HL-60 (cell line): ENCODE data around the gene TRAF3IP1.

Source experiments
- DNase-seq, 2 experiments: peaks; one replicate each; pipeline ENCODE4 v3.0.0-alpha.2; 2010 to 2020; ENCODE audit warnings: low read depth in 1 of 2, low spot score in 1 of 2
- H3K27ac ChIP-seq: fragments of 250-450 bp; sonication (Bioruptor Pico); replicated peaks from 2 replicates; pipeline ENCODE4 v1.5.1; 2020; ENCODE audit warnings: mild to moderate bottlenecking, moderate library complexity
- H3K27me3 ChIP-seq: fragments of 250-450 bp; sonication (Bioruptor Pico); 2 replicates; pipeline ENCODE4 v1.5.1; 2021; ENCODE audit warnings: mild to moderate bottlenecking, moderate library complexity; ENCODE audit not compliant: insufficient read depth, poor library complexity, severe bottlenecking
- H3K4me3 ChIP-seq: replicated peaks from 2 replicates; pipeline ENCODE4 v1.5.1; 2011; ENCODE audit warnings: mild to moderate bottlenecking, control low read depth, low read length; ENCODE audit not compliant: insufficient read depth
- GABPA ChIP-seq: IDR thresholded peaks from 2 replicates; pipeline ENCODE4 v1.6.1; 2012; ENCODE audit warnings: low read depth
- POLR2AphosphoS5 ChIP-seq: IDR thresholded peaks from 2 replicates; pipeline ENCODE4 v1.6.1; 2012; ENCODE audit warnings: low read depth
- SPI1 ChIP-seq: IDR thresholded peaks from 2 replicates; pipeline ENCODE4 v1.6.1; 2012; ENCODE audit warnings: low read depth, mild to moderate bottlenecking, borderline replicate concordance
- TF ChIP-seq, protein P1 (sequence below): IDR thresholded peaks from 2 replicates; pipeline ENCODE4 v1.6.1; 2012; ENCODE audit warnings: low read depth; ENCODE audit not compliant: insufficient replicate concordance
- TF ChIP-seq, protein P2 (sequence below): IDR thresholded peaks from one replicate; pipeline ENCODE4 v1.5.1; 2011; ENCODE audit warnings: low read length, control low read depth, inconsistent platforms; ENCODE audit not compliant: insufficient read depth

The TRAF3IP1 gene

DNA sequence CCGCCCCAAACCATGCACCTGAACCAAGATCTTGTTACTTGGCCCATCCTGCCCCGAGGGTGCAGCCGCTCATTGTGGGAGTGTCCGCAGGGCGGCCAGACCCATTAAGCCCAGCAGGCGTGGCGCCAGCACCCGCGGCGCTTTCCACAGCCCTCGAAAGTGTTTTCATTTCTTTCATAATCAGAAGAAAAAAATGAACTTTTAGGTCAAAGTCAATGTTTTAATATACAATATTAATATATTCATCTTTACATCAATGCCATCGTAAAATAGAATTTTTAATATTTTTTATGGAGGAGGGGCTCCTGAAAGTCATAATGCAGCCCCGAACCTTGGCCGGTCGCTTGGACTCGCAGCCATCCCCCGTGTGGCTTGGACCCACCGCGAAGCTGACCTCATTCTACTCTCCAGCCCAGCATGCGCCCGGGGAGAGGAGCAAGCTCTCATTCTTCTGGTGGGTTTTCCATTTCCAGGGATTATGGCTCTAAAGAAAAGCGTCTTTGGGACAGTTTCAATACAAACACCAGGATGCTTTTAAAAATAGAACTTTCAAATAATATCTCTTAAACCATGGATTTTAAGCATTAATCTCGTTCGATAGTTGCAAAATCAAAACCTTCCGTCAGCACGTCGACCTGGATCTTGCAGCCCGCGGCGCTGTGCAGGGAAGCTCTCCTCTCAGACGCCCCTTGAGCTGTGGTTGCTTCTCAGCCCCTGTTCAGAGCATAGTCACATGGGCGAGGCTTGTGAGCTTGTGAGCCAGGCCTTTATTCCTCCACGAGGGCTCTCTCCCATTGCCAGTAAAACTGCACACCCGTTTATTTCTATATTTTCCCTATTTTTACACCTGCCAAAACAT lies 89.3 kb downstream of the TRAF3IP1 start:
- no peak for DNase-seq
- Histone ChIP-seq H3K27me3 (no peaks in the 10 kb centered on the region), H3K27ac (no peak overlapping the region), H3K4me3 (no peak overlapping the region)
- TF ChIP-seq, protein P1, sequence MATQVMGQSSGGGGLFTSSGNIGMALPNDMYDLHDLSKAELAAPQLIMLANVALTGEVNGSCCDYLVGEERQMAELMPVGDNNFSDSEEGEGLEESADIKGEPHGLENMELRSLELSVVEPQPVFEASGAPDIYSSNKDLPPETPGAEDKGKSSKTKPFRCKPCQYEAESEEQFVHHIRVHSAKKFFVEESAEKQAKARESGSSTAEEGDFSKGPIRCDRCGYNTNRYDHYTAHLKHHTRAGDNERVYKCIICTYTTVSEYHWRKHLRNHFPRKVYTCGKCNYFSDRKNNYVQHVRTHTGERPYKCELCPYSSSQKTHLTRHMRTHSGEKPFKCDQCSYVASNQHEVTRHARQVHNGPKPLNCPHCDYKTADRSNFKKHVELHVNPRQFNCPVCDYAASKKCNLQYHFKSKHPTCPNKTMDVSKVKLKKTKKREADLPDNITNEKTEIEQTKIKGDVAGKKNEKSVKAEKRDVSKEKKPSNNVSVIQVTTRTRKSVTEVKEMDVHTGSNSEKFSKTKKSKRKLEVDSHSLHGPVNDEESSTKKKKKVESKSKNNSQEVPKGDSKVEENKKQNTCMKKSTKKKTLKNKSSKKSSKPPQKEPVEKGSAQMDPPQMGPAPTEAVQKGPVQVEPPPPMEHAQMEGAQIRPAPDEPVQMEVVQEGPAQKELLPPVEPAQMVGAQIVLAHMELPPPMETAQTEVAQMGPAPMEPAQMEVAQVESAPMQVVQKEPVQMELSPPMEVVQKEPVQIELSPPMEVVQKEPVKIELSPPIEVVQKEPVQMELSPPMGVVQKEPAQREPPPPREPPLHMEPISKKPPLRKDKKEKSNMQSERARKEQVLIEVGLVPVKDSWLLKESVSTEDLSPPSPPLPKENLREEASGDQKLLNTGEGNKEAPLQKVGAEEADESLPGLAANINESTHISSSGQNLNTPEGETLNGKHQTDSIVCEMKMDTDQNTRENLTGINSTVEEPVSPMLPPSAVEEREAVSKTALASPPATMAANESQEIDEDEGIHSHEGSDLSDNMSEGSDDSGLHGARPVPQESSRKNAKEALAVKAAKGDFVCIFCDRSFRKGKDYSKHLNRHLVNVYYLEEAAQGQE: no peak
- TF ChIP-seq SPI1 (no peak), POLR2AphosphoS5 (no peak), GABPA (no peak)
- TF ChIP-seq, protein P2, sequence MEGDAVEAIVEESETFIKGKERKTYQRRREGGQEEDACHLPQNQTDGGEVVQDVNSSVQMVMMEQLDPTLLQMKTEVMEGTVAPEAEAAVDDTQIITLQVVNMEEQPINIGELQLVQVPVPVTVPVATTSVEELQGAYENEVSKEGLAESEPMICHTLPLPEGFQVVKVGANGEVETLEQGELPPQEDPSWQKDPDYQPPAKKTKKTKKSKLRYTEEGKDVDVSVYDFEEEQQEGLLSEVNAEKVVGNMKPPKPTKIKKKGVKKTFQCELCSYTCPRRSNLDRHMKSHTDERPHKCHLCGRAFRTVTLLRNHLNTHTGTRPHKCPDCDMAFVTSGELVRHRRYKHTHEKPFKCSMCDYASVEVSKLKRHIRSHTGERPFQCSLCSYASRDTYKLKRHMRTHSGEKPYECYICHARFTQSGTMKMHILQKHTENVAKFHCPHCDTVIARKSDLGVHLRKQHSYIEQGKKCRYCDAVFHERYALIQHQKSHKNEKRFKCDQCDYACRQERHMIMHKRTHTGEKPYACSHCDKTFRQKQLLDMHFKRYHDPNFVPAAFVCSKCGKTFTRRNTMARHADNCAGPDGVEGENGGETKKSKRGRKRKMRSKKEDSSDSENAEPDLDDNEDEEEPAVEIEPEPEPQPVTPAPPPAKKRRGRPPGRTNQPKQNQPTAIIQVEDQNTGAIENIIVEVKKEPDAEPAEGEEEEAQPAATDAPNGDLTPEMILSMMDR: no peak

DNA sequence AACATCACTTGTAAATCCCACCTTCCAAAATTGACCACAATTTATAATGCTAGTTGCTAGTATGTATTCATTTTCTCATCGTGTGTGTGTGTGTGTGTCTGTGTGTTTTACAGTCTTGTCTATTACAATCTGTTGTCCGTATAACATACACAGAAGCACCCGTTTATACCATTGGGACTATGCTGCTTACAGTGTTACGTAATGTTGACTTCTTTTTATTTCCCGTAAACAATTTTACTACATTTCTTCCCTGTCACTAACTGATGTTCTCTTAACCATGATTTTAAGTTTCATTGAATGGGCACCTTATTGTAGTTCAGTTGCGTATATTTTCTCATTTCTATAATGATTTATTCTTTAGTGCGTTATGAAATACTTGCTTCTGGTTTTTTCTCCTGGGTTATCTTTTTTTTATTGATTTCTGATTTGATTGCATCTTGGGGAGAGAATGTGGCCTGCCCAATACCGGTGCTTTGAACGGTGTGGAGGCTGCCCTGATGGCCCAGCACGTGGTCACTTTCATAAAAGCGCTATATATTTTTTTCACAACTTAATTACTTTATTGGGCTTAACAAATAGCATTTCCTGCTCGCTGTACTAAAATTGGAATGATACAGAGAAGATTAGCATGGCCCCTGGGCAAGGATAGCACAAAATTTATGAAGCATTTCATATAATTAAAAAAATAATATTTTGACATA lies 91.9 kb downstream of the TRAF3IP1 start:
- TF ChIP-seq GABPA (no peak), POLR2AphosphoS5 (no peak), SPI1 (no peak)
- TF ChIP-seq, protein P2: no peak
- no peak overlapping the region for H3K27ac ChIP-seq
- H3K4me3 ChIP-seq: no peak overlapping the region
- DNase-seq: no peak
- H3K27me3 ChIP-seq: no peaks in the 10 kb centered on the region

DNA sequence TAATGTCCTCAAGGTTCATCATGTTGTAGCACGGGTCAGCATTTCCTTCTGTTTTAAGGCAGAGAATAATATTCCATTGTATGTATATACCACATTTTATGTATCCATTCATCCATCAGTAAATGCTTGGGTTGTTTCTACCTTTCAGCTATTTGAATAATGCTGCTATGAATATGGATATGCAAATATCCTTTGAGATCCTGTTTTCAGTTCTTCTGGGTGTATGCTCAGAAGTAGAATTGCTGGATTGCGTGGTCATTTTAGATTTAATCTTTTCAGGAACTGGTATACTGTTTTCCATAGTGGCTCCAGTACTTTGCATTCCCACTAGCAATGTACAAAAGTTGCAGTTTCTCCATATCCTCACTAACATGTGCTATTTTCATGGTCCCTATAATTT lies 93.0 kb downstream of the TRAF3IP1 start:
- TF ChIP-seq, protein P2: no peak
- no peak for TF ChIP-seq SPI1
- no peak for TF ChIP-seq GABPA
- Histone ChIP-seq H3K27ac (no peak overlapping the region), H3K27me3 (no peaks in the 10 kb centered on the region), H3K4me3 (no peak overlapping the region)
- no peak for DNase-seq

DNA sequence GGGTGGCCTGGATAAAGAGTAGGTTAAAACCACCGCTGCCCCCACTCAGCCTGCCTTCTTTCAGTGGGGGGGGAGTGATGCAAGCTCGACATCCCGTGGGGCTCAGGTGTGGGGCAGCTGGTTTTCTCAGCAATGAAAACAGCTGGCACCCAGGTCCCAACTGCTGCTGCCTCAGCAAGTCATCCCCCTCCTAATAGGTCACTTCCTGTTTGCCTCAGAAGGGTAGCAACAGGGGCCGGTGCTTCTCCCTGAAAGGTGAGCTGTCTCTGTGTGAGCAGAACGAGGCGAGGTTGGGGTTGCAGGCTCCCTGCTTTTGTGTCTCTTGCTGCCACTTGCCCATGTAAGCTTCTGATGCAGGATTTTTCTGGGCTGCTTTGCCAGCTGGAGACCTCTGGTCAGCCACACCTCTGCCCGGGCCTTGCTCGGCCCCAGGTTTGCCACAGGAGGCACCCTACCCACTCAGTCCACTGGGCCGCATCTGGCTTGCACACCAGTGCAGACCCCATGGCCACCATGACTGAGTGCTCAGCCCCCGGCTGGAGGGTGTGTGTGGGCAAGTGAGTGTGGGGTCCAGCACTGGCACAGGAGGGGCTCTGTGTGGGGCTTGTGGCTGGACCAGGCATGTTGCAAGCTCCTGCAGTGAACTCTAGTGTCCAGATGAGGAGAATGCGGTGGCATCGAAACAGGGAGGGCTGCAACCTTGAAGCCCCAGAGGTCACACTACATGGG lies 94.9 kb downstream of the TRAF3IP1 start:
- Histone ChIP-seq H3K4me3 (no peak overlapping the region), H3K27me3 (no peaks in the 10 kb centered on the region), H3K27ac (no peak overlapping the region)
- TF ChIP-seq POLR2AphosphoS5: no peak
- TF ChIP-seq SPI1: no peak
- TF ChIP-seq GABPA: no peak
- TF ChIP-seq, protein P1: no peak
- TF ChIP-seq, protein P2: no peak
- no peak for DNase-seq
